Astrocyte of the spinal cord (primary cell): ENCODE results near the gene ARHGEF9.

Experiments used
- DNase-seq: peaks from one replicate; pipeline ENCODE4 v3.0.0; 2011; ENCODE audit warnings: low read depth, low spot score
- H3K4me3 ChIP-seq: 2 replicates; pipeline ENCODE4 v1.5.1; 2011; ENCODE audit warnings: low read depth, mild to moderate bottlenecking, low read length, moderate library complexity
- in situ Hi-C: cut with HindIII; loops from 2 replicates; pipeline ENCODE4 v1.10.0; 2017; ENCODE audit warnings: low sequenced_read_pairs
- TF ChIP-seq, protein P1 (sequence below): IDR thresholded peaks from 2 replicates; pipeline ENCODE4 v1.5.1; 2012; ENCODE audit warnings: low read depth, mild to moderate bottlenecking, low read length, inconsistent platforms

The ARHGEF9 gene

DNA sequence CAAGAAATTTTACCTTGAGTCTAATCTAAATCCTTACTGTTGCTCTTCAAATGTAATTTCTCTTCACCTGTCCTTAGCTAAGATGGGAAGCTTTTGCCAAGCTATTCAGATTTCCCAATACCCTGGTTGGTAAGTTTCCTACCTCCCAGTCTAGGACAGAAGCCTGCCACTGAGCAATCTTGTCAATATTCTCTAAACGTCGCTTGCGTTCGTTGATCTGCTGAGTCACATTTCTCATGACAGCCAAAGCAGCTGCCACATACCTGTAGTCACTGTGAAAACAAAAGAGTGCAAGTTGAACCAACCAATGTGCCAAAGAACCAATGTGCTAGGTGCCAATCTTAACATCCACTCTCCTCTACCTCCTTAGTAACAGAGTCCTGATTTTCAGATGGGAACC lies 111.1 kb downstream of the ARHGEF9 start:
- in situ Hi-C loops: no loop called here
- TF ChIP-seq, protein P1, sequence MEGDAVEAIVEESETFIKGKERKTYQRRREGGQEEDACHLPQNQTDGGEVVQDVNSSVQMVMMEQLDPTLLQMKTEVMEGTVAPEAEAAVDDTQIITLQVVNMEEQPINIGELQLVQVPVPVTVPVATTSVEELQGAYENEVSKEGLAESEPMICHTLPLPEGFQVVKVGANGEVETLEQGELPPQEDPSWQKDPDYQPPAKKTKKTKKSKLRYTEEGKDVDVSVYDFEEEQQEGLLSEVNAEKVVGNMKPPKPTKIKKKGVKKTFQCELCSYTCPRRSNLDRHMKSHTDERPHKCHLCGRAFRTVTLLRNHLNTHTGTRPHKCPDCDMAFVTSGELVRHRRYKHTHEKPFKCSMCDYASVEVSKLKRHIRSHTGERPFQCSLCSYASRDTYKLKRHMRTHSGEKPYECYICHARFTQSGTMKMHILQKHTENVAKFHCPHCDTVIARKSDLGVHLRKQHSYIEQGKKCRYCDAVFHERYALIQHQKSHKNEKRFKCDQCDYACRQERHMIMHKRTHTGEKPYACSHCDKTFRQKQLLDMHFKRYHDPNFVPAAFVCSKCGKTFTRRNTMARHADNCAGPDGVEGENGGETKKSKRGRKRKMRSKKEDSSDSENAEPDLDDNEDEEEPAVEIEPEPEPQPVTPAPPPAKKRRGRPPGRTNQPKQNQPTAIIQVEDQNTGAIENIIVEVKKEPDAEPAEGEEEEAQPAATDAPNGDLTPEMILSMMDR: no peak

GRCh38 chrX:63664741-63665140 lies 120.3 kb downstream of the ARHGEF9 start:
- in situ Hi-C loops: no loop called here
- no peak overlapping the region for H3K4me3 ChIP-seq
- no peak for DNase-seq
- TF ChIP-seq, protein P1: no peak

More for the DNA sequence above, 111.1 kb downstream of the ARHGEF9 start:
- DNase-seq: no peak
- no peak overlapping the region for H3K4me3 ChIP-seq

DNA sequence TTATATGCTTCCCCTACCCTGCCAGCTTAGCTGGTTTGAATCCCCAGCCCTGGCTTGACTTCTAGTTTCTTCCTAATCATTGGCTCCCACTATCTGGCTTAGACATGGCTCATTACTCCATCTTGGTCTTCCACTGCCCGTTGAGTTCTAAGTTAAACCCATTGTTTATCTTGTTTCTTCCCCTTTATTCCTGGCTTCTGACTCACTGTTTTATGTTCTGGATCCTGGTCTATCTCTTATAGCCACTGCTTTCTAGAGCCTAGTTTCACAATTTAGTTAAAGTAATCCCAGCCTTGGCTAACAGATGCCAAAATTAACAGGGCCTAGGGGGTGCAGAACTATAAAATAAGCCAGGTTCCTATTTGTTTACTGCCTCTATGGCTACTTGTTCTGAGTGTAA lies 120.9 kb downstream of the ARHGEF9 start:
- H3K4me3 ChIP-seq: no peak overlapping the region
- DNase-seq: no peak
- in situ Hi-C loops: no loop called here
- TF ChIP-seq, protein P1: no peak

DNA sequence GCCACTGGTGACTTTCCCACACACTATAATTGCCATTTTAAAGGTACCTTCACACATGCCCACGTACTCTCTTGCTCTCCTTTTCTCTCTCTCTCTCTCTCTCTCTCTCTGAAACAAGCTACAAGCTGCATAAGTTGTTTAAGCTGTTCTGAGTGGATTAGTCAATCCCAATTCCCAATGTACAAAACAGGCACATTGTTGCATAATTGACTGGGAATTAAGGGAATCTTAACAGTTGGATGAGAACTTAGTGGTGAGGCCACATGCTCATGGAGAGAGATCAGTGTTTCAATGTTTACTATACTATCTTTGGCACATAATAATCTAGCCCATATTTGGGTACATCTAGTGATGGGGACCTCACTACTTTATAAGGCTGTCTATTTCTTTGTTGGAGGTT lies 123.3 kb downstream of the ARHGEF9 start:
- no peak overlapping the region for H3K4me3 ChIP-seq
- in situ Hi-C loops: no loop called here
- TF ChIP-seq, protein P1: no peak
- DNase-seq: no peak

- in situ Hi-C loops: no loop called here
Observed at GRCh38 chrX:63658920-63659319, 126.1 kb downstream of the ARHGEF9 start.

GRCh38 chrX:63657821-63658220 lies 127.2 kb downstream of the ARHGEF9 start:
- no peak overlapping the region for H3K4me3 ChIP-seq
- TF ChIP-seq, protein P1: no peak
- DNase-seq: peak; percentile 76
- in situ Hi-C loops: no loop called here

More at GRCh38 chrX:63658920-63659319, 126.1 kb downstream of the ARHGEF9 start:
- TF ChIP-seq, protein P1: no peak
- no peak overlapping the region for H3K4me3 ChIP-seq
- no peak for DNase-seq

- peak; percentile 60 for DNase-seq
- in situ Hi-C loops: no loop called here
- no peak overlapping the region for H3K4me3 ChIP-seq
- TF ChIP-seq, protein P1: no peak
Observed at GRCh38 chrX:63656871-63657580, 128.0 kb downstream of the ARHGEF9 start.
